Endothelial cell of umbilical vein (primary cell): ENCODE data around the gene ADH1C. TPM values are rescaled to one million over a fixed set of nuclear protein-coding genes. Genes with fewer than 3 reads are reported as not detected.

ENCODE experiments used
- BruUV-seq: library from RNA; stranded (reverse); fragments of 400-500 nt; replicated peaks from 2 replicates; lab custom pipeline; 2021; lab: Mats Ljungman, UMichigan
- CTCF ChIA-PET: fragments of 300-600, 350-600 bp; sonication (Branson Sonifier 250); formaldehyde crosslinking; loops from one replicate; lab custom pipeline; 2021; ENCODE audit warnings: antibody characterized with exemption, inconsistent platforms; lab: Charles Lee
- POLR2A ChIA-PET: fragments of 300-600, 350-600 bp; sonication (Branson Sonifier 250); formaldehyde crosslinking; loops from one replicate; lab custom pipeline; 2021; ENCODE audit warnings: antibody characterized with exemption, inconsistent platforms; lab: Charles Lee
- DNase-seq: peaks from one replicate; pipeline ENCODE4 v3.0.0-alpha.2; 2011; ENCODE audit warnings: low read depth, low spot score
- FAIRE-seq: peaks from 2 replicates; lab custom pipeline; 2011; peaks lifted over from hg19 to GRCh38; lab: Jason Lieb, UNC
- H2AFZ ChIP-seq: 2 replicates; pipeline ENCODE4 v1.6.0; 2012; ENCODE audit warnings: low read depth, low read length, control low read depth, inconsistent platforms
- H3K27ac ChIP-seq: 2 replicates; pipeline ENCODE4 v1.5.1; 2011; ENCODE audit warnings: low read depth, mild to moderate bottlenecking, control low read depth, low read length, moderate library complexity; ENCODE audit not compliant: insufficient read depth
- H3K27me3 ChIP-seq, 2 experiments: 2 replicates each; pipeline versions ENCODE4 v1.6.0 to v1.6.1; 2011; ENCODE audit warnings: low read length in 2 of 2, mixed read lengths in 1 of 2; ENCODE audit not compliant: control insufficient read depth in 2 of 2, insufficient read depth in 2 of 2
- H3K36me3 ChIP-seq, 2 experiments: 2 replicates in 1 of 2; 3 replicates in 1 of 2; pipeline ENCODE4 v1.5.1; 2011; ENCODE audit warnings: low read length in 2 of 2, mild to moderate bottlenecking in 1 of 2, moderate library complexity in 1 of 2; ENCODE audit not compliant: control insufficient read depth in 2 of 2, insufficient read depth in 2 of 2; ENCODE audit errors: extremely low read depth in 1 of 2
- H3K4me1 ChIP-seq: 3 replicates; pipeline ENCODE4 v1.5.1; 2011; ENCODE audit warnings: mild to moderate bottlenecking, low read length; ENCODE audit not compliant: control insufficient read depth, insufficient read depth; ENCODE audit errors: extremely low read depth
- H3K4me2 ChIP-seq: 2 replicates; pipeline ENCODE4 v1.6.1; 2011; ENCODE audit warnings: low read length, control low read depth, mixed read lengths; ENCODE audit not compliant: insufficient read depth
- H3K4me3 ChIP-seq, 3 experiments: fragments of 200-600 bp in 1 of 3; sonication (generic), shearing (Covaris generic) in 1 of 3; replicated peaks in 1 of 3; 2 replicates each; pipeline ENCODE4 v1.5.1; 2011 to 2016; ENCODE audit warnings: control low read depth in 3 of 3, low read length in 3 of 3, mild to moderate bottlenecking in 2 of 3, inconsistent platforms in 1 of 3, low read depth in 1 of 3, moderate library complexity in 1 of 3; ENCODE audit not compliant: insufficient read depth in 1 of 3
- H3K79me2 ChIP-seq: 2 replicates; pipeline ENCODE4 v1.6.0; 2012; ENCODE audit warnings: low read length, inconsistent platforms; ENCODE audit not compliant: control insufficient read depth, insufficient read depth
- H3K9ac ChIP-seq: replicated peaks from 2 replicates; pipeline ENCODE3; 2011; ENCODE audit warnings: low read length, control low read depth; ENCODE audit not compliant: insufficient read depth; ENCODE audit errors: extremely low read depth
- H3K9me1 ChIP-seq: replicated peaks from 3 replicates; pipeline ENCODE4 v1.6.0; 2011; ENCODE audit warnings: mild to moderate bottlenecking, low read length; ENCODE audit not compliant: control insufficient read depth, insufficient read depth; ENCODE audit errors: extremely low read depth
- H3K9me3 ChIP-seq: replicated peaks from 2 replicates; pipeline ENCODE4 v1.5.1; 2012; ENCODE audit warnings: low read length, inconsistent platforms; ENCODE audit not compliant: control insufficient read depth, insufficient read depth
- H4K20me1 ChIP-seq: replicated peaks from 2 replicates; pipeline ENCODE3; 2011; ENCODE audit warnings: mild to moderate bottlenecking, low read length; ENCODE audit not compliant: control insufficient read depth, insufficient read depth; ENCODE audit errors: extremely low read depth
- CTCF ChIP-seq, 2 donors: IDR thresholded peaks; 1 replicate in 1 of 2; 2 replicates in 1 of 2; pipeline ENCODE4 v1.5.1; 2011; ENCODE audit warnings: low read length in 2 of 2, mild to moderate bottlenecking in 2 of 2, moderate library complexity in 2 of 2, control low read depth in 1 of 2, inconsistent platforms in 1 of 2, low read depth in 1 of 2; ENCODE audit not compliant: insufficient read depth in 1 of 2; ENCODE audit errors: extremely low read depth in 1 of 2
- EZH2 ChIP-seq: IDR thresholded peaks from 2 replicates; pipeline ENCODE4 v1.6.1; 2012; ENCODE audit warnings: borderline replicate concordance, low read depth, mild to moderate bottlenecking, moderate library complexity, low read length, inconsistent platforms; ENCODE audit not compliant: severe bottlenecking
- FOS ChIP-seq: IDR thresholded peaks from 2 replicates; pipeline ENCODE4 v1.6.1; 2011; ENCODE audit warnings: mild to moderate bottlenecking, low read length, moderate library complexity, borderline replicate concordance; ENCODE audit not compliant: insufficient read depth
- GATA2 ChIP-seq: IDR thresholded peaks from 2 replicates; pipeline ENCODE4 v1.7.0; 2011; ENCODE audit warnings: low read depth, mild to moderate bottlenecking, moderate library complexity, mixed read lengths, low read length; ENCODE audit not compliant: insufficient read length, insufficient read depth
- JUN ChIP-seq: IDR thresholded peaks from 2 replicates; pipeline ENCODE4 v1.6.1; 2011; ENCODE audit warnings: borderline replicate concordance, low read depth; ENCODE audit not compliant: insufficient read length, insufficient read depth
- MAX ChIP-seq: IDR thresholded peaks from 2 replicates; pipeline ENCODE4 v1.6.1; 2011; ENCODE audit not compliant: insufficient read depth, insufficient read length
- MYC ChIP-seq: IDR thresholded peaks from one replicate; pipeline ENCODE4 v1.6.1; 2011; ENCODE audit warnings: mild to moderate bottlenecking, low read depth, low read length
- POLR2A ChIP-seq: IDR thresholded peaks from 2 replicates; pipeline ENCODE4 v1.6.1; 2012; ENCODE audit warnings: low read depth, mild to moderate bottlenecking, control low read depth, low read length
- POLR2AphosphoS5 ChIP-seq: IDR thresholded peaks from 2 replicates; pipeline ENCODE4 v1.6.1; 2012; ENCODE audit warnings: low read depth, mild to moderate bottlenecking, control low read depth, low read length, moderate library complexity; ENCODE audit not compliant: insufficient read depth
- dilution Hi-C: fragments of 300-500 bp; cut with MboI; formaldehyde crosslinking; loops from one replicate; pipeline ENCODE4 v1.15.0; 2019; ENCODE audit warnings: low sequenced_read_pairs; ENCODE audit not compliant: extremely low pct_ligation_motif_present
- intact Hi-C: fragments of 100-400 bp; cut with micrococcal nuclease; formaldehyde crosslinking; loops from one replicate; pipeline ENCODE4 v1.10.0; 2022
- polyA plus RNA-seq, 4 experiments: library from polyadenylated mRNA; depleted of rRNA in 3 of 4; stranded (reverse) in 3 of 4; unstranded in 1 of 4; fragments of >200 nt; gene quantifications; 2 replicates each; pipeline versions ENCODE4 v1.2.1 to v1.2.3, GENCODE V29; 2011 to 2012; ENCODE audit warnings: missing spikeins in 1 of 4
- total RNA-seq: library from RNA; stranded (reverse); gene quantifications from 2 replicates; pipeline ENCODE4 v1.2.3, GENCODE V29; 2021

ADH1C gene
- total and polyA plus RNA-seq, 2 donors (not counting 3 experiments of a cell fraction or from before 2014, with no cell fraction given): not detected

- H3K4me1 ChIP-seq: no peaks in the 10 kb centered on the region
- no peak overlapping the region for H3K4me2 ChIP-seq
- H3K9ac ChIP-seq: no peak overlapping the region
- H3K27me3 ChIP-seq: no peaks in the 10 kb centered on the region
- no peaks in the 10 kb centered on the region for H3K79me2 ChIP-seq
- no peak overlapping the region for H3K27ac ChIP-seq
- intact Hi-C loops: no loop called here
- BruUV-seq: no TSS peak
- H4K20me1 ChIP-seq: no peaks in the 10 kb centered on the region
- ChIA-PET POLR2A (no interaction called here), CTCF (no interaction called here)
- DNase-seq (no peak), FAIRE-seq (no peak)
- H3K9me1 ChIP-seq: no peaks in the 10 kb centered on the region
- TF ChIP-seq CTCF (IDR thresholded peaks at IDR 0.05; ENCODE audit: extremely low read depth in 1 of 2, insufficient read depth in 1 of 2, low read depth in 1 of 2, low read length in 2 of 2): no peak
- no peaks in the 10 kb centered on the region for H3K9me3 ChIP-seq
- H3K36me3 ChIP-seq: no peaks in the 10 kb centered on the region
- H2AFZ ChIP-seq: no peak overlapping the region
- dilution Hi-C loops: no loop called here
- H3K4me3 ChIP-seq: no peak overlapping the region
Measured at GRCh38 chr4:99305638-99306400, 46.7 kb downstream of the ADH1C start.

DNA sequence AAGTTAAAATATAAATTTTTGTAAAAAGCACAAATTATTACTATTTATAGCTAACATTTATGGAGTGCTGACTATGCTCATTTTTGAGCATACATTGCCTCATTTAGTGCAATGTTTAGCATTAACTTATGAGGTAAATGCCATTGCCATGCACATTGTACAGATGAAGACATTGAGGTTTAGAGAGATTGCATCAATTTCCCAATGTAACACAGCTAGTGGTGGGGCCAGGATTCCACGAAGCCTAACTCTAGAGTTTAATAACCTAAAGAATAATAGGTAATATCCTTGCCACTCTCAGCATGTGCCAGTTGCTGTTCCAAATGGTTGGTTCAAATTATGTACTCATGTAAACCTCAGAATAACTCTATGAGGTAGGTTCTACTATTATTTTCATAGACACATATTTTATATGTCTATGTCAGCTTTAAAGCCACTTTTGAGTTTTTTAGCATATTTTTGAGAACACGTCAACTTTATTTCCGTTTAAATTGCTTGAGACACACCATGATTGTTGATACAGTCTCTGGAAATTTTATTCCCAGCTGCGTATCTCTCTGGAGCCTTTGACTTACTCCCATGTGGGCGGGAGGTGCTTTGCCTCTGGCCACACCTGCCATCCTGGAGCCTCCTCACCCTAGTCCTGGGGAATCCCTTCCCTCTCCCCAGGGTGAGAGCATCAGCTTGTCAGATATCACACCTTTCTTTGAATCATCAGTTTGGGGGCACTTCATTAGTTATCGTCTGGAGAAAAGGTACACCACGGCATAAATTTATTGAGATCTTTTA is 51.0 kb downstream of the ADH1C start:
- TF ChIP-seq JUN (no peak), POLR2A (no peak), CTCF (IDR thresholded peaks at IDR 0.05; ENCODE audit: extremely low read depth in 1 of 2, insufficient read depth in 1 of 2, low read depth in 1 of 2, low read length in 2 of 2) (no peak), POLR2AphosphoS5 (no peak), EZH2 (no peak), MYC (no peak), GATA2 (no peak), MAX (no peak), FOS (no peak)
- ChIA-PET CTCF (no interaction called here), POLR2A (no interaction called here)
- Histone ChIP-seq H3K4me3 (no peak overlapping the region), H3K79me2 (no peaks in the 10 kb centered on the region), H3K4me1 (no peaks in the 10 kb centered on the region), H3K27me3 (no peaks in the 10 kb centered on the region), H3K9me1 (no peaks in the 10 kb centered on the region), H3K4me2 (no peak overlapping the region), H3K9ac (no peak overlapping the region), H4K20me1 (no peaks in the 10 kb centered on the region), H3K9me3 (no peaks in the 10 kb centered on the region), H3K36me3 (no peaks in the 10 kb centered on the region), H2AFZ (no peak overlapping the region), H3K27ac (no peak overlapping the region)
- BruUV-seq: no TSS peak
- intact Hi-C loops (no loop called here), dilution Hi-C loops (no loop called here)
- DNase-seq (no peak), FAIRE-seq (no peak)
